H1 (cell line): ENCODE measurements around the gene CEBPG. TPM values are rescaled to one million over a fixed set of nuclear protein-coding genes. Genes with fewer than 3 reads are reported as not detected.

ENCODE experiments used
- CHD7 ChIP-seq: fragments of 300-600 bp; sonication (generic); IDR thresholded peaks from 2 replicates; pipeline ENCODE4 v1.7.1; 2012; ENCODE audit warnings: low read length, moderate library complexity, mild to moderate bottlenecking, inconsistent platforms; ENCODE audit not compliant: insufficient replicate concordance
- EZH2 ChIP-seq: fragments of 200-600 bp; sonication (generic); IDR thresholded peaks from 2 replicates; pipeline ENCODE4 v1.7.1; 2012; ENCODE audit warnings: low read depth, mild to moderate bottlenecking, moderate library complexity, low read length, inconsistent platforms; ENCODE audit not compliant: severe bottlenecking
- GABPA ChIP-seq: IDR thresholded peaks from 2 replicates; pipeline ENCODE4 v1.6.1; 2011; ENCODE audit warnings: mild to moderate bottlenecking, low read length, moderate library complexity, borderline replicate concordance; ENCODE audit not compliant: insufficient read depth
- TAF7 ChIP-seq: optimal IDR thresholded peaks from 2 replicates; pipeline ENCODE3; 2011; ENCODE audit warnings: low read depth, mild to moderate bottlenecking, inconsistent platforms, low read length, moderate library complexity, borderline replicate concordance
- polyA plus RNA-seq, 7 experiments: library from polyadenylated mRNA; depleted of rRNA in 3 of 7; stranded (reverse) in 5 of 7; unstranded in 2 of 7; fragments of >200 nt in 5 of 7; fragments of 200-250 nt in 2 of 7; gene quantifications; 1 replicate in 5 of 7; 2 replicates in 1 of 7; 4 replicates in 1 of 7; pipeline versions ENCODE4 v1.2.1 to v1.2.3, GENCODE V29; 2011 to 2013; ENCODE audit warnings: missing spikeins in 2 of 7, mixed read lengths in 2 of 7
- total RNA-seq: library from RNA; stranded (reverse); fragmentation: NEBNext Ultra II Directional; extraction: Animal tissue kit (Norgen Biotek cat#: 25700); gene quantifications from 2 replicates; pipeline ENCODE4 v1.2.1, GENCODE V29; 2021

CEBPG gene
- total and polyA plus RNA-seq, 2 of the 8 experiments (the other 6 are each of a cell fraction or from before 2014, with no cell fraction given): 12.3 to 35.4 TPM

GRCh38 chr19:33407140-33407551, 33.6 kb downstream of the CEBPG start (continued):
- TF ChIP-seq CHD7: no peak
- no peak for TF ChIP-seq TAF7
- no peak for TF ChIP-seq GABPA
- no peak for TF ChIP-seq EZH2
